Hematopoietic multipotent progenitor cell (in vitro differentiated cells): ENCODE data around the gene FABP3. TPM values are rescaled to one million over a fixed set of nuclear protein-coding genes. Genes with fewer than 3 reads are reported as not detected.

ENCODE experiments used
- DNase-seq, 3 donors: peaks; one replicate each; pipeline ENCODE4 v3.0.0-alpha.2; 2011 to 2015; ENCODE audit warnings: low read depth in 2 of 3, low spot score in 2 of 3
- total RNA-seq: library from RNA; depleted of rRNA; stranded (reverse); fragments of >200 nt; gene quantifications from one replicate; pipeline ENCODE4 v1.2.3, GENCODE V29; 2012

The FABP3 gene
- total RNA-seq, 1 donor: not detected

DNA sequence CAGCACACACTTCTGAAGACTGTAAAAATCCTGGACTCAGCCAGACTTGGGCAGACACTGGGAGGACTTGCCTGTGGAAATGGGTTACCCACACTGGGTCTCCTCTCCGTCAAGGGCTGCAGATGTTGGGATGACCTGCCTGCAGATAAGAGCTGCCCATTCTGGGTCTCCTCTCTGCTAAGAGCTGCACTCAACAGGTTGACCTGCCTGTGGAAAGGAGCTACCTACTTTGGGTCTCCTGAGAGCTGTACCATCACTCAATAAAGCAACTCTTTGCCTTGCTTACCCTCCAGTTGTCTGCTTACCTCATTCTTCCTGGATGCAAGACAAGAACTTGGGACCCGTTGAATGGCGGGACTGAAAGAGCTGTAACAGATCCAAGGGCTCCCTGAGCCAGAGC lies 47.9 kb downstream of the FABP3 start:
- no peak for DNase-seq

DNA sequence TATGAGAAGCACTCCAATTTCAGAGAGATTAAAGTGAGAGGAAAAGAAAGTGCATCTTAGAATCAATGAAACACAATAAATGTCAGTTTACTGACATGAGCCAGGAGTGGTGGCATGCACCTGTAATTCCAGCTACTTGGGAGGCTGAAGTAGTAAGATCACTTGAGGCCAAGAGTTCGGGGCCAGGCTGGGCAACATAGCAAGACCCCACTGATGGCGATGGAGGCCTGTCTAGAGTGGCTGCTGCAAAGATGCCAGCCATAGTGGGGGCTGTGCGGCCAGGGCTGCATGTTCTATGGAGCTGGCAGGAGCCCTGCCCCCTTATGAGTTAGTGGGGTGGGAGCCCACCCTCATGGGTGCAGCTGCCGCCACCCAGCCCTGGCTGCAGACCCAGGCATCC lies 48.8 kb downstream of the FABP3 start:
- DNase-seq: no peak

DNA sequence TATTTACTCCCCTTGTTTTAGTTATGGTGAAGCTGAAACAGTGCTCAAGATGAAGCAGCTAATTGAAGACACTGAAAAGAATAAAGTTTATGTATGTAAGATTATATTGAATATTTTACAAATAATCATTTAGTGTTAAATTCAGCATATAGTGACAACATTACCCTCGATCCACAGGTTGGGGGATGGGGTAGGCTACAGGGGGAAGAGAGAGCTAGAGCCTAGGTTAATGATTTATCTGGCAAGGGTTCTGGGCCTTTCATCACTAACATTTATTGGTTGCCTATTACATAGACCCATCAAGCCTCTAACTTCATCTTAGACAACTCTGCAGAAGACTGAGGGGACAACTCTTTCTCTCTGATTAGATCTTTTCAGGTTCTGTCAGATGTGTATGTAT lies 54.7 kb downstream of the FABP3 start:
- DNase-seq: no peak

DNA sequence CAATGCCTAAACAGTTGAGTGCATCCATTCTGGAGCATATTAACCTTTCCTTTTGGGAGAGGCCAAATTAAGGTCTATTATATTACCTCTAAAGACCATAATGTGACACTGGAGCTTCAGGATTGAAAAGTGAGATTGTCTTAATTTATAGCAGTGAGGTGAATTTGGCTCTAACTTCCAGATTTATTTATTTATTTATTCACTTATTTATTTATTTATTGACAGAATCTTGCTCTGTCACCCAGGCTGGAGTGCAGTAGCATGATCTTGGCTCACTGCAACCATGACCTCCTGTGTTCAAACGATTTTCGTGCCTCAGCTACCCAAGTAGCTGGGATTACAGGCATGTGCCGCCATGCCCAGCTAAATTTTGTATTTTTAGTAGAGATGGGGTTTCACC lies 57.0 kb downstream of the FABP3 start:
- DNase-seq: no peak

Other genes with a start within 250 kb of the FABP3 start
- under 0.01 TPM for gene NKAIN1, start 133.2 kb downstream of the FABP3 start, total RNA-seq
- gene SNRNP40, start 76.3 kb downstream of the FABP3 start, total RNA-seq: 111 TPM
- gene ZCCHC17, start 76.0 kb downstream of the FABP3 start, total RNA-seq: 17.5 TPM
- gene SERINC2, start 40.1 kb upstream of the FABP3 start, total RNA-seq: 0.54 TPM
- gene TINAGL1, start 203.4 kb upstream of the FABP3 start, total RNA-seq: 8.1 TPM
- 0.27 TPM for gene HCRTR1, start 244.6 kb upstream of the FABP3 start, total RNA-seq